LNCAP (cell line): Measurements from ENCODE around the gene PINLYP.

ENCODE experiments used
- TF ChIP-seq, protein P1 (sequence below): fragments of 450-650 bp; IDR thresholded peaks from 2 replicates; pipeline ENCODE4 v1.5.1; 2017; ENCODE audit warnings: mild to moderate bottlenecking

PINLYP gene

DNA sequence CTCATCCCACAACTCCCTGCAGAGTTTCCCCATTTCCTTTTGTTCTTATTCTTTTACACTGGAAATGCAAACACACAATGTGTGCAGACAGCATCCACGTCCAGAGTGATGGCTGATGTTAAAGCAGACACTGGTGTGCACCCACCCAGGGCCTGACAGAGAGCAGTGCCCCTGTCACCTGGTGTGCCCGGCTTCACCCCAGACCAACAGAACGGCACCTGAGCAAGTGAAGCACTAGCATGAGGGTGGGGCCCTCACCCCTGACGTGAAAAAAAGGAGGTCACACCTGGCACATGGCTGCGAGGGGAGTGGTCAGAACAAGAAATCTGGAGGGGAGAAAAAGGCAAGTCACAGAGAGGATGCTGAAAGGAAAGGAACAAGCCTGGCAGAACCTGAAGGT lies 30.3 kb upstream of the PINLYP start:
- TF ChIP-seq, protein P1, sequence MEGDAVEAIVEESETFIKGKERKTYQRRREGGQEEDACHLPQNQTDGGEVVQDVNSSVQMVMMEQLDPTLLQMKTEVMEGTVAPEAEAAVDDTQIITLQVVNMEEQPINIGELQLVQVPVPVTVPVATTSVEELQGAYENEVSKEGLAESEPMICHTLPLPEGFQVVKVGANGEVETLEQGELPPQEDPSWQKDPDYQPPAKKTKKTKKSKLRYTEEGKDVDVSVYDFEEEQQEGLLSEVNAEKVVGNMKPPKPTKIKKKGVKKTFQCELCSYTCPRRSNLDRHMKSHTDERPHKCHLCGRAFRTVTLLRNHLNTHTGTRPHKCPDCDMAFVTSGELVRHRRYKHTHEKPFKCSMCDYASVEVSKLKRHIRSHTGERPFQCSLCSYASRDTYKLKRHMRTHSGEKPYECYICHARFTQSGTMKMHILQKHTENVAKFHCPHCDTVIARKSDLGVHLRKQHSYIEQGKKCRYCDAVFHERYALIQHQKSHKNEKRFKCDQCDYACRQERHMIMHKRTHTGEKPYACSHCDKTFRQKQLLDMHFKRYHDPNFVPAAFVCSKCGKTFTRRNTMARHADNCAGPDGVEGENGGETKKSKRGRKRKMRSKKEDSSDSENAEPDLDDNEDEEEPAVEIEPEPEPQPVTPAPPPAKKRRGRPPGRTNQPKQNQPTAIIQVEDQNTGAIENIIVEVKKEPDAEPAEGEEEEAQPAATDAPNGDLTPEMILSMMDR = no peak

DNA sequence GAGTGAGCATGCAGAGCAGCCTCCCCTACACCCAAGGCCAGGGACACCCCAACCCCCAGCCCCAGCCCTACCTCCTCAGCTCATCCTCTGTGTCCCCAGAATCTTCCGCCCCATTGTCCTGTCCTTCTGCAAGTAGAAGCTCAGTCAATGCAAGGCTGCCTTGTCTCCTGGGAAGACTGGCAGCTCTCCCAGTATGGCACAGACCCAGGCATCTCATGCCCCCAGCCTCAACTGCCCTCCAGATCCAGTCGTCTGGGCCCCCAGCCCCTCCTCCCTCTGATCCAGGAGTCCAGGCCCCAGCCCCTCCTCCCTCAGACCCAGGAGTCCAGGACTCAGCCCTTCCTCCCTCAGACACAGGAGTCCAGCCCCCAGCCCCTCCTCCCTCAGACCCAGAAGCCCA lies 29.6 kb upstream of the PINLYP start:
- TF ChIP-seq, protein P1 = no peak

DNA sequence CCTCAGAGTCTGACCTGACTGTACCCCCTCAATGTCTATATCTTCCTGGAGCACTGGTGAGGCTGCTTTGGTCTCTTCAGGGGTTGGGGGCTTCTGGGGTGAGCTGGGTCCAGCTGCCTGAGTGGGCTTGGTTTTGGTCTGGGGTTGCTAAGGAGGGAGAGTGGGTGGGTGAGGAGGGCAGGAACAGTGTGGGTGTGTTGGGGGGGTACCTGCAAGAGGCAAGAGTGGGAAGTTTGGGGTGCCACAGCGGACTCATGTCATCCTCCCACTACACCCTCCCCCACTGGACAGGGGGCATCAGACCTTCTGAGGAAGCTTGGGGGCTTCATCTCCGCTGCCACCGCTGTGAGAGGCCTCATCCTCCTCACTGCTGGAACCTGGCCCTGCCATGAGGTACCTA lies 29.0 kb upstream of the PINLYP start:
- TF ChIP-seq, protein P1 = no peak

DNA sequence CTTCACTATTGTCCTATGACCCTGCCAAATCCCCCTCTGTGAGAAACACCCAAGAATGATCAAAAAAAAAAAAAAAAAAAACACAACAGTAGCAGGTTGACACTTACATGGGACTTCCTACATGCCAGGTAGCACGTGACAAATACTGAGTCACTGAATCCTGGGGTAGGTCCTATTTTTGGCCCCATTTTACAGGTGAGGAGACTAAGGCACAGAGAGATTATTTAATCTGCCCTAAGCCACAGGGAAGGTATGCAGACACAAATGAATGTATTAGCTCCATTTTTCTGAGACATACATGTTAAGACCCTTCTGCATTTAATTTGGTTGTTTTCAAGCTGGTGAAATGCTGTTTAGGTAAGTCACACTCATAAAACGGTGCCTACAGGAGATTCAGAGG lies 26.9 kb upstream of the PINLYP start:
- TF ChIP-seq, protein P1 = no peak

DNA sequence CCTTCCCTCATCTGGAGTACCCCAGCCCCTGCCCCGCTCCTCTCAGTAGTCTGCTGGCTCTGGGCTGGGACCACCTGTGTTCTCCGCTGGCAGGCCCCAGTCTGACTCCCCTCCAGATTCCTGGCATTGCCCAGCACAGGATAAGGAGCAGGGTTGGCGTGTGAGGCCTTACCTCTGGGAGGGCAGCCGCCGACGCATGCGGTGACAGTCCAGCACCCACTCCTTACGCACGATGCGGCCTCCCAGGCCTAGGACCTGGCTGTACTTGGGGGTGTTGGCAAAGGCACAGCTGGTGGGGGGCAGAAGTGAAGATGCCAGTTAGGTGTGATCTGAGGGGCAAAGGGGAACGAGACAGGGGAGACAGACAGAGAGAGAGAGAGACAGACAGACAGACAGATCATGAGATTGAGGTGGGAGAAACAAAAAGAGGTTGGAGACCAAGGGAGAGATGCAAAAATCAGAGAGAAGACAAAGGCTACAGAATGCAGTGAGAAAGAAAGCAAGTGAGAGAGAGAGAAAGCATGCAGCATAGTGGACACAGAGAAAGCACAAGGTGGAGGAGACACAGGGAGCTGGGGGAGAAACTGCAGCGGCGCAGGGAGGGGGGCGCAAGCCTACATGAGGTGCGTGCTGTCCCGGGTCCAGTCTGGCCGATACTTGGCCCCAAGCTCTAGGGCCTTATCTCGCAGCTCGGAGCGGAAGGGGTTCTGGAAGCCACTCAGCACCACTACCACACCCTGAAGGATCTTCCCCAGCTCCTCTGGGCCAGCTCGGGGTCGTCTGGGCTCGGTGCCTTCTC lies 24.0 kb upstream of the PINLYP start:
- TF ChIP-seq, protein P1 = no peak

DNA sequence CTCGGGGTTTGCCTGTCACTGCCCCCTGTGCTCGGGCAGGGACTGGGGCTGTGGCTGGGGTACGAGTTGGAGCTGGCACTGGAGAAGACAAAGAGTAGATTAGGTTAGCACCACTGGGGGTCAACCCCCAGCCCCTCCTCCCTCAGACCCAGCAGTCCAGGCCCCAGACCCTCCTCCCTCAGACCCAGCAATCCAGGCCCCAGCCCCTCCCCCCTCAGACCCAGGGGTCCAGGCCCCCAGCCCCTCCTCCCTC lies 23.5 kb upstream of the PINLYP start:
- TF ChIP-seq, protein P1 = no peak

DNA sequence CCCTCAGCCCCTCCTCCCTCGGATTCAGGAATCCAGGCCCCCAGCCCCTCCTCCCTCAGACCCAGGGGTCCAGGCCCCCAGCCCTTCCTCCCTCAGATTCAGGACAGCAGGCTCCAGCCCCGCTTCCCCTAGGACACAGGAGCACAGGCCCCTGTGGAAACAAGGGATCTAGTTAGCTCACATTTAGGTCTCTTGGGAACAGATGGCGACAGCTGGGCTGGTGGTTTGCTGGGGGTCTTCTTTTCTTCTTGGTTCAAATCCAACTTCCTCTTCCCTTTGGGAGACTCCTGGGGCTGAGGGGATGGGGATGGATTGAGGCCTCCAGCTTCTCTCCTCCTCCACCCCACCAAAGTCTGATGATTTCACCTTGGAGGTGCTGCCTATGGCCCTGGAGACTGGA lies 23.0 kb upstream of the PINLYP start:
- TF ChIP-seq, protein P1 = no peak

DNA sequence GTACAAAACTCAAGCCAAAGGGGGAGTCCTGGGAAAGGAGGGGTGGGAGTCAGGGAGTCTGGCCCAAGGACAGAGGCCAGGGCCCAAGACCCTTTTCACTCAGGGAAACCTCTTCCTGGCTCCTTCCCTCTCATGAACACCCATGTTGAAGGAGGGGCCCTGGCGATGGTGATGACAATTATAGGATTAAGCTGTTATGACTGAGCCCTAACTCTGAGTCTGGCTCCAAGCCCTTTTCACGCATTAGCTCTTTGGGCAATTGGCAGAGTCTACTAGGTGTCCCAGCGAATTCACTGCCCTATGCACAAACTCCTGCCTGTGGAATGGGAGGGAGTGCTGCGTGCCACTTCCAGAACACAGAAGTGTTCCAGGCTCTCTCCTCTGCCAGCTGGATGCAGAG lies 21.9 kb upstream of the PINLYP start:
- TF ChIP-seq, protein P1 = no peak
